ENCODE measurements around the gene PNPLA8.

PNPLA8 gene

GRCh38 chr7:108525985-108526767 lies at the start of gene PNPLA8 (continued):
- TF ChIP-seq ZNF146 (tag by site-specific recombination; IDR thresholded peaks at IDR 0.05), result no peak
- TF ChIP-seq ZNF132 (tag by site-specific recombination; IDR thresholded peaks at IDR 0.05; ENCODE audit: borderline replicate concordance), result no peak
- peak; percentile 47; the same call in 1 of the 2 replicates for TF ChIP-seq ZNF660 (tag by site-specific recombination; IDR thresholded peaks at IDR 0.05)
- no peak for TF ChIP-seq HOXC10 (CRISPR knock-in tag; IDR thresholded peaks at IDR 0.05)
- TF ChIP-seq GLIS1 (tag by site-specific recombination; IDR thresholded peaks at IDR 0.05), result peak; percentile 38; the same call in 1 of the 2 replicates

GRCh38 chr7:108575156-108575555 lies 49.2 kb upstream of the PNPLA8 start:
- Histone ChIP-seq H3K36me3 (ENCODE audit: control insufficient read depth in 2 of 2, insufficient read depth in 1 of 2, low read length in 2 of 2) (peaks cover 0 to 26% of the 10 kb centered on the region in 2 experiments; a peak in 1 of 3 replicates), H3K4me1 (ENCODE audit: control insufficient read depth, insufficient read depth, low read length) (peaks cover 3% of the 10 kb centered on the region; the same call in 1 of the 2 replicates), H3K27ac (ENCODE audit: extremely low read depth, low read depth, low read length) (no peak overlapping the region), H3K4me3 (ENCODE audit: low read depth, low read length) (no peak overlapping the region), H3K9me3 (ENCODE audit: control insufficient read depth, insufficient read depth, low read depth, low read length) (no peaks in the 10 kb centered on the region)
- ChIA-PET CTCF (interaction anchor here (0.6 kb wide), 1 partner anchor 16 kb away, joined by 3 read pairs; no protein-coding TSS in a partner anchor), POLR2A (no interaction called here)
- no peak for TF ChIP-seq GLI2 (tag by site-specific recombination; IDR thresholded peaks at IDR 0.05; ENCODE audit: borderline replicate concordance, low read depth)
- TF ChIP-seq ZNF112 (tag by site-specific recombination; IDR thresholded peaks at IDR 0.05), result no peak
- TF ChIP-seq ZNF747 (tag by site-specific recombination; IDR thresholded peaks at IDR 0.05), result no peak
- TF ChIP-seq ZBTB21 (tag by site-specific recombination; IDR thresholded peaks at IDR 0.05), result no peak
- TF ChIP-seq ZNF174 (tag by site-specific recombination; IDR thresholded peaks at IDR 0.05), result no peak
- TF ChIP-seq ZEB2 (tag by site-specific recombination; IDR thresholded peaks at IDR 0.05), result no peak
- no peak for TF ChIP-seq INSM2 (tag by site-specific recombination; IDR thresholded peaks at IDR 0.05)
- no peak for TF ChIP-seq ZNF645 (tag by site-specific recombination; IDR thresholded peaks at IDR 0.05)
- no peak for TF ChIP-seq ZNF16 (tag by site-specific recombination; IDR thresholded peaks at IDR 0.05; ENCODE audit: low read depth)
- no peak for TF ChIP-seq ZNF175 (tag by site-specific recombination; IDR thresholded peaks at IDR 0.05)

GRCh38 chr7:108572480-108572879 lies 46.5 kb upstream of the PNPLA8 start:
- CTCF ChIA-PET, result interaction anchor here (0.5 kb wide), 1 partner anchor 60 kb away, joined by 3 read pairs; no protein-coding TSS in a partner anchor
- POLR2A ChIA-PET, result no interaction called here
- H3K4me1 ChIP-seq (ENCODE audit: control insufficient read depth, insufficient read depth, low read length), result peaks cover 5% of the 10 kb centered on the region; the same call in 1 of the 2 replicates
- peaks cover 0 to 20% of the 10 kb centered on the region in 2 experiments; a peak in 2 of 3 replicates for H3K36me3 ChIP-seq (ENCODE audit: control insufficient read depth in 2 of 2, insufficient read depth in 1 of 2, low read length in 2 of 2)
- H3K9me3 ChIP-seq (ENCODE audit: control insufficient read depth, insufficient read depth, low read depth, low read length), result no peaks in the 10 kb centered on the region
- no peak for TF ChIP-seq ZEB2 (tag by site-specific recombination; IDR thresholded peaks at IDR 0.05)
- no peak for TF ChIP-seq ZNF629 (tag by site-specific recombination; IDR thresholded peaks at IDR 0.05)
- TF ChIP-seq ZNF239 (tag by site-specific recombination; IDR thresholded peaks at IDR 0.05), result no peak
- H3K4me3 ChIP-seq (ENCODE audit: low read depth, low read length), result no peak overlapping the region
- no peak overlapping the region for H3K27ac ChIP-seq (ENCODE audit: extremely low read depth, low read depth, low read length)

All from HEK293 (cell line).